Loucy (cell line): ENCODE data around the gene SERPING1.

Experiments
- H2AFZ ChIP-seq: fragments of 200-600 bp; sonication (generic); 2 replicates; pipeline ENCODE4 v1.6.0; 2016; ENCODE audit warnings: antibody characterized with exemption, mild to moderate bottlenecking, low read length, moderate library complexity
- H3F3A ChIP-seq: fragments of 200-600 bp; 2 replicates; pipeline ENCODE4 v1.6.0; 2016; ENCODE audit warnings: antibody characterized with exemption, low read depth, mild to moderate bottlenecking
- H3K27me3 ChIP-seq: fragments of 200-600 bp; sonication (generic); 2 replicates; pipeline ENCODE4 v1.6.1; 2014; ENCODE audit warnings: low read length, mild to moderate bottlenecking; ENCODE audit not compliant: insufficient read depth, poor library complexity, severe bottlenecking
- H3K36me3 ChIP-seq: fragments of 200-600 bp; sonication (generic); 2 replicates; pipeline ENCODE4 v1.6.1; 2016; ENCODE audit warnings: low read length; ENCODE audit not compliant: insufficient read depth
- H3K4me1 ChIP-seq: fragments of 200-600 bp; sonication (generic); 2 replicates; pipeline ENCODE4 v1.5.1; 2014; ENCODE audit warnings: low read length, mild to moderate bottlenecking; ENCODE audit not compliant: insufficient read depth, poor library complexity, severe bottlenecking
- H3K4me2 ChIP-seq: fragments of 200-600 bp; sonication (generic); 2 replicates; pipeline ENCODE4 v1.6.0; 2014; ENCODE audit warnings: antibody characterized with exemption, low read length, low read depth, mild to moderate bottlenecking; ENCODE audit not compliant: poor library complexity, severe bottlenecking
- H3K4me3 ChIP-seq: fragments of 200-600 bp; sonication (generic); 2 replicates; pipeline ENCODE4 v1.5.1; 2014; ENCODE audit warnings: low read length, mild to moderate bottlenecking, mixed read lengths; ENCODE audit not compliant: poor library complexity, severe bottlenecking
- H3K79me2 ChIP-seq: fragments of 200-600 bp; sonication (generic); 2 replicates; pipeline ENCODE4 v1.6.1; 2014; ENCODE audit warnings: low read length; ENCODE audit not compliant: insufficient read depth
- H3K9ac ChIP-seq: fragments of 200-600 bp; sonication (generic); 2 replicates; pipeline ENCODE4 v1.6.0; 2014; ENCODE audit warnings: mild to moderate bottlenecking, low read depth, low read length, moderate library complexity; ENCODE audit not compliant: poor library complexity, severe bottlenecking
- H3K9me2 ChIP-seq: fragments of 200-600 bp; sonication (generic); replicated peaks from 2 replicates; pipeline ENCODE4 v1.6.1; 2016; ENCODE audit warnings: low read depth, low read length, mixed read lengths
- H3K9me3 ChIP-seq: fragments of 200-600 bp; sonication (generic); 2 replicates; pipeline ENCODE4 v1.6.1; 2014; ENCODE audit warnings: mild to moderate bottlenecking, antibody characterized with exemption, low read length, low read depth; ENCODE audit not compliant: insufficient read depth
- H4K20me1 ChIP-seq: fragments of 200-600 bp; sonication (generic); 2 replicates; pipeline ENCODE4 v1.6.0; 2014; ENCODE audit warnings: antibody characterized with exemption, low read length, mild to moderate bottlenecking; ENCODE audit not compliant: insufficient read depth, poor library complexity, severe bottlenecking
- EZH2phosphoT487 ChIP-seq: fragments of 200-600 bp; IDR thresholded peaks from 2 replicates; pipeline ENCODE4 v1.6.1; 2018; ENCODE audit warnings: antibody characterized with exemption, mild to moderate bottlenecking, moderate library complexity, borderline replicate concordance
- TF ChIP-seq, protein P1 (sequence below): fragments of 200-600 bp; sonication (generic); conservative IDR thresholded peaks from 2 replicates; pipeline ENCODE4 v1.5.1; 2014; ENCODE audit warnings: mild to moderate bottlenecking, antibody characterized with exemption, low read length

Gene SERPING1

GRCh38 chr11:57630171-57630570 lies 32.7 kb downstream of the SERPING1 start:
- Histone ChIP-seq H3K4me2 (no peak overlapping the region), H2AFZ (no peak overlapping the region), H3K9me2 (no peaks in the 10 kb centered on the region), H3K4me1 (peaks cover 8% of the 10 kb centered on the region), H3K27me3 (no peaks in the 10 kb centered on the region), H3K79me2 (no peaks in the 10 kb centered on the region), H4K20me1 (no peaks in the 10 kb centered on the region), H3F3A (no peaks in the 10 kb centered on the region), H3K4me3 (no peak overlapping the region), H3K9me3 (no peaks in the 10 kb centered on the region), H3K36me3 (no peaks in the 10 kb centered on the region), H3K9ac (no peak overlapping the region)
- TF ChIP-seq, protein P1, sequence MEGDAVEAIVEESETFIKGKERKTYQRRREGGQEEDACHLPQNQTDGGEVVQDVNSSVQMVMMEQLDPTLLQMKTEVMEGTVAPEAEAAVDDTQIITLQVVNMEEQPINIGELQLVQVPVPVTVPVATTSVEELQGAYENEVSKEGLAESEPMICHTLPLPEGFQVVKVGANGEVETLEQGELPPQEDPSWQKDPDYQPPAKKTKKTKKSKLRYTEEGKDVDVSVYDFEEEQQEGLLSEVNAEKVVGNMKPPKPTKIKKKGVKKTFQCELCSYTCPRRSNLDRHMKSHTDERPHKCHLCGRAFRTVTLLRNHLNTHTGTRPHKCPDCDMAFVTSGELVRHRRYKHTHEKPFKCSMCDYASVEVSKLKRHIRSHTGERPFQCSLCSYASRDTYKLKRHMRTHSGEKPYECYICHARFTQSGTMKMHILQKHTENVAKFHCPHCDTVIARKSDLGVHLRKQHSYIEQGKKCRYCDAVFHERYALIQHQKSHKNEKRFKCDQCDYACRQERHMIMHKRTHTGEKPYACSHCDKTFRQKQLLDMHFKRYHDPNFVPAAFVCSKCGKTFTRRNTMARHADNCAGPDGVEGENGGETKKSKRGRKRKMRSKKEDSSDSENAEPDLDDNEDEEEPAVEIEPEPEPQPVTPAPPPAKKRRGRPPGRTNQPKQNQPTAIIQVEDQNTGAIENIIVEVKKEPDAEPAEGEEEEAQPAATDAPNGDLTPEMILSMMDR = no peak
- TF ChIP-seq EZH2phosphoT487 = no peak

GRCh38 chr11:57632116-57632515 lies 34.6 kb downstream of the SERPING1 start:
- no peaks in the 10 kb centered on the region for H3K36me3 ChIP-seq
- no peak overlapping the region for H2AFZ ChIP-seq
- TF ChIP-seq, protein P1 = no peak
- no peak for TF ChIP-seq EZH2phosphoT487
- no peaks in the 10 kb centered on the region for H3K9me3 ChIP-seq
- no peaks in the 10 kb centered on the region for H3F3A ChIP-seq
- H3K9ac ChIP-seq = no peak overlapping the region
- H3K79me2 ChIP-seq = no peaks in the 10 kb centered on the region
- no peaks in the 10 kb centered on the region for H3K9me2 ChIP-seq
- no peak overlapping the region for H3K4me3 ChIP-seq
- no peaks in the 10 kb centered on the region for H4K20me1 ChIP-seq
- H3K27me3 ChIP-seq = no peaks in the 10 kb centered on the region
- peaks cover 18% of the 10 kb centered on the region for H3K4me1 ChIP-seq
- H3K4me2 ChIP-seq = no peak overlapping the region

DNA sequence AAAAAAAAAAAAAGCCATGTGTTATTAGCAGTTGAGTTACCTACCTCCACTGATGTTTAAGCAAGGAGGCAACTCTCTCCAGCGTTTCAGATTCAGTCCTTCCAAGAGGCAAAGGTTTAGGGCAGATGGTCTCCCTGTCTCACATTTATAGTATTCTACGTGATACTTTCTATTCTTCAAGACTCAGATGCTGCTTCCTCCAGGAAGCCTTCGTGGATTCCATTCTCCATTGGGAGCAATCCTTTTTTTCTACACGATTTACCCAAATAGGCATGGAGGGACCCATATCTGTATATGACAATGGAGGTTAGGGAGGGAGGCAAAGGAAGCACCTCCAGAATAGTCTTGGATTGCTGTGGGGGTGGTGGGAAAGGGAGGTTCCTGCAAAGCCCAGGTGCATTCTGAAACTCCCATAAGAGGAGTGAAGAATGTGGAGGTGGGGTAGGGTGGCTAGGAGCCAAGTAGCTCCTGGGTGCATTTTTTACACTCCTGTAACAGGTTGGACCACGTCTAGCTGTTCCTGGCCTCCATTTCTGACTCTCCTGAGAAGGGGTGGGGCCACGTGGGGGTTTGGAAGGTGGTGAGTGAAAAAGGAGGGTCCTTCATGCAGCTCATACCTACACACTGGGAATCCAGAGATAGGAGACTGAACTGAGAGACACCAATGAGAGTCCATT lies 36.0 kb downstream of the SERPING1 start:
- TF ChIP-seq, protein P1 = no peak
- no peak for TF ChIP-seq EZH2phosphoT487
- Histone ChIP-seq H3K9ac (no peak overlapping the region), H3K79me2 (peaks cover 4% of the 10 kb centered on the region; the same call in 1 of the 2 replicates), H3F3A (no peaks in the 10 kb centered on the region), H3K9me2 (no peaks in the 10 kb centered on the region), H2AFZ (no peak overlapping the region), H3K4me2 (no peak overlapping the region), H3K36me3 (no peaks in the 10 kb centered on the region), H3K4me1 (peaks cover 27% of the 10 kb centered on the region), H3K4me3 (no peak overlapping the region), H3K9me3 (no peaks in the 10 kb centered on the region), H4K20me1 (no peaks in the 10 kb centered on the region), H3K27me3 (no peaks in the 10 kb centered on the region)
